Measurements from ENCODE around the gene U2AF2. TPM values are rescaled to one million over a fixed set of nuclear protein-coding genes. Genes with fewer than 3 reads are reported as not detected.

Gene U2AF2
- total RNA-seq, 1 experiment from 2014 or later: 321 TPM

- Histone ChIP-seq H3K4me1 (ENCODE audit: insufficient read depth, low read length) (peaks cover 4% of the 10 kb centered on the region; the same call in 1 of the 2 replicates), H3K4me2 (ENCODE audit: insufficient read depth, insufficient read length, low read length) (peak within 1 kb of the TSS; percentile 91), H2BK120ac (ENCODE audit: low read depth, low read length, poor library complexity, severe bottlenecking) (no peak within 1 kb of the TSS), H3K9me3 (ENCODE audit: control insufficient read depth, low read depth, low read length) (no peaks in the 10 kb centered on the region), H4K5ac (ENCODE audit: insufficient read length, low read depth, low read length) (no peak within 1 kb of the TSS), H4K8ac (replicated peaks; ENCODE audit: insufficient read length, low read depth, low read length) (no peak within 1 kb of the TSS), H3K14ac (ENCODE audit: insufficient read depth, low read length) (peak within 1 kb of the TSS; percentile 74), H3K23ac (ENCODE audit: insufficient read length, low read depth, low read length) (no peak within 1 kb of the TSS), H3K4ac (ENCODE audit: low read depth, low read length) (no peak within 1 kb of the TSS), H3K27ac (ENCODE audit: insufficient read length, low read depth, low read length) (peak within 1 kb of the TSS; percentile 91), H3T11ph (ENCODE audit: low read length) (no peak within 1 kb of the TSS), H3K56ac (ENCODE audit: insufficient read length, low read depth, low read length) (no peak within 1 kb of the TSS), H2BK20ac (ENCODE audit: low read depth, low read length, poor library complexity, severe bottlenecking) (no peak within 1 kb of the TSS), H2BK15ac (ENCODE audit: low read depth, low read length) (no peak within 1 kb of the TSS), H2AFZ (ENCODE audit: low read length) (no peak within 1 kb of the TSS), H3K18ac (ENCODE audit: insufficient read length, low read depth, low read length) (peak within 1 kb of the TSS; percentile 68), H3K27me3 (ENCODE audit: insufficient read depth, low read length) (no peaks in the 10 kb centered on the region), H2BK5ac (ENCODE audit: insufficient read length, low read length) (no peak within 1 kb of the TSS), H4K91ac (ENCODE audit: insufficient read length, low read depth, low read length) (no peak within 1 kb of the TSS), H2AK5ac (ENCODE audit: insufficient read length, low read length) (no peak within 1 kb of the TSS), H3K79me1 (ENCODE audit: insufficient read depth, low read depth, low read length, poor library complexity, severe bottlenecking) (peaks cover 4% of the 10 kb centered on the region), H4K20me1 (ENCODE audit: control insufficient read depth, insufficient read depth, insufficient read length) (no peaks in the 10 kb centered on the region), H2BK12ac (ENCODE audit: insufficient read length, low read depth, low read length) (no peak within 1 kb of the TSS), H3K9ac (ENCODE audit: extremely low read depth, insufficient read length, low read length) (peak within 1 kb of the TSS; percentile 75), H3K23me2 (ENCODE audit: insufficient read length, low read depth, low read length, poor library complexity, severe bottlenecking) (peaks cover 8% of the 10 kb centered on the region), H3K79me2 (ENCODE audit: insufficient read depth, low read length) (peaks cover under 1% of the 10 kb centered on the region; the same call in 1 of the 2 replicates)
- TF ChIP-seq, protein P1, sequence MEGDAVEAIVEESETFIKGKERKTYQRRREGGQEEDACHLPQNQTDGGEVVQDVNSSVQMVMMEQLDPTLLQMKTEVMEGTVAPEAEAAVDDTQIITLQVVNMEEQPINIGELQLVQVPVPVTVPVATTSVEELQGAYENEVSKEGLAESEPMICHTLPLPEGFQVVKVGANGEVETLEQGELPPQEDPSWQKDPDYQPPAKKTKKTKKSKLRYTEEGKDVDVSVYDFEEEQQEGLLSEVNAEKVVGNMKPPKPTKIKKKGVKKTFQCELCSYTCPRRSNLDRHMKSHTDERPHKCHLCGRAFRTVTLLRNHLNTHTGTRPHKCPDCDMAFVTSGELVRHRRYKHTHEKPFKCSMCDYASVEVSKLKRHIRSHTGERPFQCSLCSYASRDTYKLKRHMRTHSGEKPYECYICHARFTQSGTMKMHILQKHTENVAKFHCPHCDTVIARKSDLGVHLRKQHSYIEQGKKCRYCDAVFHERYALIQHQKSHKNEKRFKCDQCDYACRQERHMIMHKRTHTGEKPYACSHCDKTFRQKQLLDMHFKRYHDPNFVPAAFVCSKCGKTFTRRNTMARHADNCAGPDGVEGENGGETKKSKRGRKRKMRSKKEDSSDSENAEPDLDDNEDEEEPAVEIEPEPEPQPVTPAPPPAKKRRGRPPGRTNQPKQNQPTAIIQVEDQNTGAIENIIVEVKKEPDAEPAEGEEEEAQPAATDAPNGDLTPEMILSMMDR (conservative IDR thresholded peaks at IDR 0.05): peak; percentile 80
- no peaks in the 10 kb centered on the region for H3K27me3 Mint-ChIP-seq (ENCODE audit: low read depth)
- peaks cover 14 to 31% (median 23%) of the 10 kb centered on the region in 3 experiments for H3K36me3 Mint-ChIP-seq (ENCODE audit: insufficient read depth in 1 of 3, low read depth in 3 of 3)
- peak within 1 kb of the TSS; percentile 98 to 99 (median 98) for H3K27ac Mint-ChIP-seq
- peak within 1 kb of the TSS; percentile 92 to 97 for H3K4me3 Mint-ChIP-seq
- H3K9me3 Mint-ChIP-seq: peaks cover 2 to 4% of the 10 kb centered on the region in 2 experiments; a peak in 1 of 5 replicates
- no CpG with 5 or more reads among the region's 44 CpGs for WGBS (ENCODE audit: extremely low coverage, insufficient read length, low lambda C conversion rate)
- peaks cover 31 to 32% of the 10 kb centered on the region in 2 experiments for H3K4me1 Mint-ChIP-seq
- peak; percentile 85 for DNase-seq
Measured at GRCh38 chr19:55605637-55606470, 49.0 kb upstream of the U2AF2 start, which contains the start of gene ZNF865. ZNF865 (plus strand) TSS chr19:55605647; CDS start chr19:55613619, 7,972 bp downstream.
